ENCODE results near the gene FAM222A.

GRCh38 chr12:109781668-109782325 lies 68.2 kb downstream of the FAM222A start:
- TF ChIP-seq CTCF (IDR thresholded peaks at IDR 0.05) (no peak), EZH2phosphoT487 (IDR thresholded peaks at IDR 0.05) (no peak), EZH2 (IDR thresholded peaks at IDR 0.05) (no peak)
